ENCODE measurements around the gene SUMO1.
A peak's percentile ranks its signal among the peaks of the same experiment; 100 is the strongest.
"Not testable (repeated sequence)": the region's sequence is repeated elsewhere in the genome, so short reads cannot be mapped to it uniquely, and the experiment has no call there.

The SUMO1 gene

GRCh38 chr2:202238234-202239197 lies at the start of gene SUMO1:
SUMO1 (minus strand) TSS chr2:202238597; CDS start chr2:202238451, 146 bp downstream.
- DNase-seq, result peak; percentile 91 to 93

- DNase-seq, result no peak
Observed at GRCh38 chr2:202286595-202286994, 48.2 kb upstream of the SUMO1 start.

GRCh38 chr2:202278944-202279343 lies 40.5 kb upstream of the SUMO1 start:
- no peak for DNase-seq

GRCh38 chr2:202278036-202278760 lies 39.8 kb upstream of the SUMO1 start:
- no peak for DNase-seq

GRCh38 chr2:202276078-202276720 lies 37.8 kb upstream of the SUMO1 start:
- not testable (repeated sequence) for DNase-seq

GRCh38 chr2:202270487-202270886 lies 32.1 kb upstream of the SUMO1 start:
- no peak for DNase-seq

- peak in 1 of 2 donors; percentile 36 for DNase-seq
Observed at GRCh38 chr2:202269585-202269984, 31.2 kb upstream of the SUMO1 start.

GRCh38 chr2:202267495-202267894 lies 29.1 kb upstream of the SUMO1 start:
- peak in 1 of 2 donors; percentile 24 for DNase-seq

GRCh38 chr2:202265467-202266277 lies 27.3 kb upstream of the SUMO1 start, which contains the start of gene NOP58:
NOP58 (plus strand) TSS chr2:202265763; CDS start chr2:202265942, 179 bp downstream.
- peak; percentile 93 to 94 for DNase-seq

- DNase-seq, result no peak
Observed at GRCh38 chr2:202261531-202261930, 23.1 kb upstream of the SUMO1 start.

- DNase-seq, result no peak
Observed at GRCh38 chr2:202251494-202251893, 13.1 kb upstream of the SUMO1 start.

- DNase-seq, result no peak
Observed at GRCh38 chr2:202249521-202250253, 11.3 kb upstream of the SUMO1 start.

GRCh38 chr2:202247710-202248109 lies 9.3 kb upstream of the SUMO1 start:
- DNase-seq, result not testable (repeated sequence)

- peak in 1 of 2 donors; percentile 3 for DNase-seq
Observed at GRCh38 chr2:202237787-202238233, 587 bp downstream of the SUMO1 start.

GRCh38 chr2:202221873-202222272 lies 16.5 kb downstream of the SUMO1 start:
- DNase-seq, result no peak

- DNase-seq, result no peak
Observed at GRCh38 chr2:202215179-202215578, 23.2 kb downstream of the SUMO1 start.

GRCh38 chr2:202208526-202208925 lies 29.9 kb downstream of the SUMO1 start:
- no peak for DNase-seq

- DNase-seq, result no peak
Observed at GRCh38 chr2:202204855-202205254, 33.5 kb downstream of the SUMO1 start.

- DNase-seq, result no peak
Observed at GRCh38 chr2:202203348-202203747, 35.0 kb downstream of the SUMO1 start.

GRCh38 chr2:202201220-202202160 lies 36.9 kb downstream of the SUMO1 start:
- no peak for DNase-seq

Data from CD4-positive, alpha-beta T cell treated with Interleukin-1 beta for 1 hour (primary cell).